HG03066 (cell line): ENCODE data around the gene ADCY9.
"Not testable (repeated sequence)": the region's sequence is repeated elsewhere in the genome, so short reads cannot be mapped to it uniquely, and the experiment has no call there.

Source experiments
- ATAC-seq: cut with Tn5 transposase; IDR thresholded peaks from one replicate; pipeline ENCODE4 v1.9.1; 2021; ENCODE audit warnings: low read depth; ENCODE audit not compliant: unreplicated experiment

The ADCY9 gene

GRCh38 chr16:3938471-3938842 is 177.8 kb downstream of the ADCY9 start:
- no peak for ATAC-seq

- no peak for ATAC-seq
These were observed 179.0 kb downstream of the ADCY9 start for GRCh38 chr16:3937066-3937875.

GRCh38 chr16:3935921-3936320 is 180.3 kb downstream of the ADCY9 start:
- no peak for ATAC-seq

GRCh38 chr16:3934491-3935181 is 181.6 kb downstream of the ADCY9 start:
- ATAC-seq: no peak

GRCh38 chr16:3927147-3927546 is 189.1 kb downstream of the ADCY9 start:
- ATAC-seq: not testable (repeated sequence)

- no peak for ATAC-seq
These were observed 191.5 kb downstream of the ADCY9 start for GRCh38 chr16:3924763-3925162.

GRCh38 chr16:3922241-3922640 is 194.0 kb downstream of the ADCY9 start:
- ATAC-seq: no peak

GRCh38 chr16:3920206-3920605 is 196.0 kb downstream of the ADCY9 start:
- ATAC-seq: no peak

GRCh38 chr16:3919413-3919812 is 196.8 kb downstream of the ADCY9 start:
- no peak for ATAC-seq

- no peak for ATAC-seq
These were observed 200.6 kb downstream of the ADCY9 start for GRCh38 chr16:3915426-3916260.

GRCh38 chr16:3912897-3913296 is 203.3 kb downstream of the ADCY9 start:
- no peak for ATAC-seq
